Thoracic aorta (tissue), 2 donors: Measurements from ENCODE around the gene FCAR. TPM values are rescaled to one million over a fixed set of nuclear protein-coding genes. Genes with fewer than 3 reads are reported as not detected.
"Not testable (repeated sequence)": the region's sequence is repeated elsewhere in the genome, so short reads cannot be mapped to it uniquely, and the experiment has no call there.

Experiments
- ATAC-seq: fragments of 150-250 bp; one replicate; pipeline ENCODE4 v1.8.0; 2017; ENCODE audit warnings: low read depth; ENCODE audit not compliant: insufficient number of reproducible peaks, low FRiP score
- DNase-seq: peaks from one replicate; pipeline ENCODE4 v3.0.0-alpha.2; 2020; ENCODE audit warnings: low spot score
- H3K27ac ChIP-seq, 2 donors: fragments of 200-600 bp; sonication (generic); 1 replicate in 1 of 2; 2 replicates in 1 of 2; pipeline ENCODE4 v1.5.1; 2016; ENCODE audit warnings: mild to moderate bottlenecking in 2 of 2, moderate library complexity in 2 of 2
- H3K27me3 ChIP-seq: fragments of 200-600 bp; sonication (generic); replicated peaks from 2 replicates; pipeline ENCODE4 v1.6.0; 2016; ENCODE audit warnings: mild to moderate bottlenecking; ENCODE audit not compliant: insufficient read depth
- H3K36me3 ChIP-seq: fragments of 200-600 bp; sonication (generic); one replicate; pipeline ENCODE4 v1.5.1; 2016
- H3K4me1 ChIP-seq, 2 donors: fragments of 200-600 bp; sonication (generic); 1 replicate in 1 of 2; 2 replicates in 1 of 2; pipeline versions ENCODE4 v1.5.1 to v1.6.0; 2016; ENCODE audit warnings: low read depth in 2 of 2, mild to moderate bottlenecking in 1 of 2; ENCODE audit not compliant: control insufficient read depth in 1 of 2
- H3K4me3 ChIP-seq: fragments of 200-600 bp; sonication (generic); 2 replicates; pipeline ENCODE4 v1.5.1; 2016; ENCODE audit warnings: mild to moderate bottlenecking
- H3K9me3 ChIP-seq: fragments of 200-600 bp; sonication (generic); 2 replicates; pipeline ENCODE4 v1.5.1; 2016
- CTCF ChIP-seq: fragments of 200-600 bp; sonication (generic); IDR thresholded peaks from one replicate; pipeline ENCODE4 v1.5.1; 2019; ENCODE audit warnings: antibody characterized with exemption
- total RNA-seq, 2 donors: library from RNA; depleted of rRNA; stranded (reverse); fragments of >200 nt; gene quantifications; one replicate each; pipeline versions ENCODE4 v1.1.0 to v1.2.3, GENCODE V29; 2016

The FCAR gene
- total RNA-seq, 2 donors from 2014 or later: 0.68 to 7.1 TPM

- no peak for DNase-seq
- no peaks in the 10 kb centered on the region for H3K27me3 ChIP-seq
- TF ChIP-seq CTCF: no peak
- H3K9me3 ChIP-seq: no peaks in the 10 kb centered on the region
- ATAC-seq: no peak
- no peaks in the 10 kb centered on the region for H3K4me1 ChIP-seq
- H3K4me3 ChIP-seq: no peak overlapping the region
- H3K36me3 ChIP-seq: no peaks in the 10 kb centered on the region
- H3K27ac ChIP-seq: no peak overlapping the region
Observed at GRCh38 chr19:54902061-54902460, 28.0 kb downstream of the FCAR start.

GRCh38 chr19:54903303-54903702, 29.3 kb downstream of the FCAR start:
- TF ChIP-seq CTCF: no peak
- no peak for DNase-seq
- no peaks in the 10 kb centered on the region for H3K27me3 ChIP-seq
- H3K27ac ChIP-seq: no peak overlapping the region
- H3K4me3 ChIP-seq: no peak overlapping the region
- no peaks in the 10 kb centered on the region for H3K4me1 ChIP-seq
- ATAC-seq: no peak
- H3K9me3 ChIP-seq: no peaks in the 10 kb centered on the region
- no peaks in the 10 kb centered on the region for H3K36me3 ChIP-seq

GRCh38 chr19:54904261-54904660, 30.2 kb downstream of the FCAR start:
- H3K4me3 ChIP-seq, H3K4me1 ChIP-seq, H3K27ac ChIP-seq, H3K9me3 ChIP-seq, ATAC-seq, H3K36me3 ChIP-seq, DNase-seq, H3K27me3 ChIP-seq: not testable (repeated sequence)

- no peaks in the 10 kb centered on the region for H3K27me3 ChIP-seq
- no peaks in the 10 kb centered on the region for H3K9me3 ChIP-seq
- H3K4me1 ChIP-seq: no peaks in the 10 kb centered on the region
- ATAC-seq: no peak
- no peak for DNase-seq
- no peak overlapping the region for H3K4me3 ChIP-seq
- no peak overlapping the region for H3K27ac ChIP-seq
- no peak for TF ChIP-seq CTCF
- H3K36me3 ChIP-seq: no peaks in the 10 kb centered on the region
Observed at GRCh38 chr19:54905421-54905802, 31.4 kb downstream of the FCAR start.

GRCh38 chr19:54905803-54906511, 31.9 kb downstream of the FCAR start, which contains the start of gene NCR1:
Gene NCR1 (plus strand): TSS chr19:54906148. CDS start chr19:54906188, 40 bp downstream.
- TF ChIP-seq CTCF: no peak
- ATAC-seq (no peak), DNase-seq (no peak)
- H3K36me3 ChIP-seq: no peaks in the 10 kb centered on the region
- no peaks in the 10 kb centered on the region for H3K9me3 ChIP-seq
- no peak within 1 kb of the TSS for H3K27ac ChIP-seq
- no peaks in the 10 kb centered on the region for H3K4me1 ChIP-seq
- H3K4me3 ChIP-seq: no peak within 1 kb of the TSS
- no peaks in the 10 kb centered on the region for H3K27me3 ChIP-seq

GRCh38 chr19:54906819-54907218, 32.8 kb downstream of the FCAR start:
- TF ChIP-seq CTCF: no peak
- Histone ChIP-seq H3K27ac (no peak overlapping the region), H3K36me3 (no peaks in the 10 kb centered on the region), H3K4me1 (no peaks in the 10 kb centered on the region), H3K4me3 (no peak overlapping the region), H3K27me3 (no peaks in the 10 kb centered on the region), H3K9me3 (no peaks in the 10 kb centered on the region)
- no peak for ATAC-seq
- DNase-seq: no peak

GRCh38 chr19:54907899-54908298, 33.9 kb downstream of the FCAR start:
- not testable (repeated sequence) for ATAC-seq

More at GRCh38 chr19:54907899-54908298, 33.9 kb downstream of the FCAR start:
- H3K27me3 ChIP-seq, H3K36me3 ChIP-seq, H3K4me3 ChIP-seq, H3K9me3 ChIP-seq, DNase-seq, H3K4me1 ChIP-seq, H3K27ac ChIP-seq: not testable (repeated sequence)
